Measurements from ENCODE around the gene WDR37. TPM values are rescaled to one million over a fixed set of nuclear protein-coding genes. Genes with fewer than 3 reads are reported as not detected.

WDR37 gene
- total and polyA plus RNA-seq, 12 donors: 6.8 to 36.5 (median 31.4) TPM

- Histone ChIP-seq H3K27ac (no peak overlapping the region), H3K27me3 (no peaks in the 10 kb centered on the region), H3K36me3 (peaks cover 0 to 100% (median 67%) of the 10 kb centered on the region in 9 donors), H3K4me3 (no peak overlapping the region), H3K4me1 (peaks cover 0 to 13% (median 0%) of the 10 kb centered on the region in 9 donors), H3K9me3 (no peaks in the 10 kb centered on the region)
- no peak for TF ChIP-seq CTCF (IDR thresholded peaks at IDR 0.05)
- intact Hi-C loops (cut with DNase I): loop anchor here in 1 of 10 donors (10.0 kb wide), 1 partner anchor 1937 kb away; no protein-coding TSS in a partner anchor
- 91 to 97% methylated on average over 6 of the region's 6 CpGs for WGBS, 2 donors
- no peak for ATAC-seq
- DNase-seq: no peak
Measured at GRCh38 chr10:1107679-1108078, 51.5 kb downstream of the WDR37 start.

- H3K9me3 ChIP-seq: no peaks in the 10 kb centered on the region
- H3K27me3 ChIP-seq: no peaks in the 10 kb centered on the region
- peak overlapping the region in 1 of 10 donors; percentile 60 for H3K27ac ChIP-seq
- DNase-seq (no peak), ATAC-seq (peak in 7 of 8 donors; percentile 41 to 64 (median 54))
- TF ChIP-seq CTCF (IDR thresholded peaks at IDR 0.05): peak; percentile 19 to 67 (median 51)
- H3K4me1 ChIP-seq: peaks cover 0 to 18% (median 4%) of the 10 kb centered on the region in 9 donors
- intact Hi-C loops (cut with DNase I): loop anchor here in 2 of 10 donors (10.0 kb wide), 1 partner anchor 1935 kb away; no protein-coding TSS in a partner anchor
- WGBS, 2 donors: 73 to 76% methylated on average over 32 of the region's 32 CpGs
- H3K4me3 ChIP-seq: no peak overlapping the region
- H3K36me3 ChIP-seq: peaks cover 0 to 99% (median 56%) of the 10 kb centered on the region in 9 donors
Measured at GRCh38 chr10:1109795-1110673, 53.8 kb downstream of the WDR37 start.

GRCh38 chr10:1110674-1111119, 54.5 kb downstream of the WDR37 start:
- no peak for DNase-seq
- intact Hi-C loops (cut with DNase I): loop anchor here in 1 of 10 donors (10.0 kb wide), 1 partner anchor 1934 kb away; no protein-coding TSS in a partner anchor
- TF ChIP-seq CTCF (IDR thresholded peaks at IDR 0.05): no peak
- Histone ChIP-seq H3K36me3 (peaks cover 0 to 99% (median 55%) of the 10 kb centered on the region in 9 donors), H3K27me3 (no peaks in the 10 kb centered on the region), H3K4me1 (peaks cover 0 to 18% (median 6%) of the 10 kb centered on the region in 9 donors), H3K27ac (peak overlapping the region in 1 of 10 donors; percentile 60), H3K9me3 (no peaks in the 10 kb centered on the region), H3K4me3 (no peak overlapping the region)
- 90 to 93% methylated on average over 12 of the region's 12 CpGs for WGBS, 2 donors
- peak in 2 of 8 donors; percentile 16 to 18 for ATAC-seq

- H3K36me3 ChIP-seq: peaks cover 0 to 94% (median 31%) of the 10 kb centered on the region in 9 donors
- H3K27me3 ChIP-seq: no peaks in the 10 kb centered on the region
- no peak overlapping the region for H3K4me3 ChIP-seq
- no peak for ATAC-seq
- intact Hi-C loops (cut with DNase I): loop anchor here in 1 of 10 donors (10.0 kb wide), 1 partner anchor 1930 kb away; no protein-coding TSS in a partner anchor
- no peak for TF ChIP-seq CTCF (IDR thresholded peaks at IDR 0.05)
- 86 to 87% methylated on average over 10 of the region's 10 CpGs for WGBS, 2 donors
- no peaks in the 10 kb centered on the region for H3K9me3 ChIP-seq
- no peak for DNase-seq
- H3K27ac ChIP-seq: no peak overlapping the region
- peaks cover 0 to 22% (median 9%) of the 10 kb centered on the region in 9 donors for H3K4me1 ChIP-seq
Measured at GRCh38 chr10:1114315-1114714, 58.1 kb downstream of the WDR37 start.
